Transverse colon (tissue), 4 donors: ENCODE measurements around the gene ARHGAP24. TPM values are rescaled to one million over a fixed set of nuclear protein-coding genes. Genes with fewer than 3 reads are reported as not detected.
"Not testable (repeated sequence)": the region's sequence is repeated elsewhere in the genome, so short reads cannot be mapped to it uniquely, and the experiment has no call there.

ENCODE experiments used
- DNase-seq: peaks from one replicate; pipeline ENCODE4 v3.0.0-alpha.2; 2019
- H3K27ac ChIP-seq, 4 donors: fragments of 200-600 bp; sonication (generic); 2 replicates each; pipeline ENCODE4 v1.5.1; 2016 to 2018; ENCODE audit warnings: inconsistent platforms in 4 of 4
- H3K27me3 ChIP-seq: fragments of 200-600 bp; sonication (generic); 2 replicates; pipeline ENCODE4 v1.5.1; 2017; ENCODE audit warnings: inconsistent platforms
- H3K36me3 ChIP-seq, 4 donors: fragments of 200-600 bp; sonication (generic); 2 replicates each; pipeline ENCODE4 v1.5.1; 2017 to 2019; ENCODE audit warnings: inconsistent platforms in 4 of 4
- H3K4me1 ChIP-seq, 4 donors: fragments of 200-600 bp; sonication (generic); 2 replicates each; pipeline ENCODE4 v1.5.1; 2017 to 2020; ENCODE audit warnings: inconsistent platforms in 4 of 4
- H3K4me3 ChIP-seq, 4 donors: fragments of 200-600 bp; sonication (generic); 1 replicate in 1 of 4; 2 replicates in 3 of 4; pipeline versions ENCODE4 v1.5.1 to v1.6.1; 2017 to 2019; ENCODE audit warnings: inconsistent platforms in 4 of 4
- H3K9me3 ChIP-seq, 2 donors: fragments of 200-600 bp; sonication (generic); 2 replicates each; pipeline ENCODE4 v1.5.1; 2017 to 2019; ENCODE audit warnings: inconsistent platforms in 2 of 2
- CTCF ChIP-seq, 5 experiments: fragments of 200-600 bp in 3 of 5; fragments of 450-650 bp in 2 of 5; sonication (generic) in 3 of 5; IDR thresholded peaks; 1 replicate in 2 of 5; 2 replicates in 3 of 5; pipeline ENCODE4 v1.5.1; 2016 to 2017; ENCODE audit warnings: antibody characterized with exemption in 5 of 5, inconsistent platforms in 3 of 5, mild to moderate bottlenecking in 2 of 5, moderate library complexity in 1 of 5
- EP300 ChIP-seq: sonication (generic); formaldehyde crosslinking; IDR thresholded peaks from one replicate; pipeline ENCODE4 v1.6.1; 2017; ENCODE audit warnings: antibody characterized with exemption, low read depth
- POLR2A ChIP-seq: fragments of 450-650 bp; IDR thresholded peaks from one replicate; pipeline ENCODE4 v1.6.1; 2016; ENCODE audit warnings: antibody characterized with exemption, mild to moderate bottlenecking, moderate library complexity
- POLR2AphosphoS5 ChIP-seq, 3 donors: sonication (generic); formaldehyde crosslinking; IDR thresholded peaks; one replicate each; pipeline ENCODE4 v1.6.1; 2016; ENCODE audit warnings: antibody characterized with exemption in 3 of 3
- WGBS, 2 donors: methylation state at CpG; one replicate each; pipeline ENCODE4 v1.1.5; 2018; ENCODE audit warnings: low coverage in 1 of 2; 5-methylcytosine and 5-hydroxymethylcytosine counted together
- in situ Hi-C, 4 donors: fragments of 200-750 bp; cut with MboI; loops; one replicate each; pipeline versions ENCODE4 v1.15.0 to v1.15.1; 2017; ENCODE audit warnings: low sequenced_read_pairs in 3 of 4, low pct_ligation_motif_present in 1 of 4, low pct_unique_long_range_greater_than_20kb in 1 of 4
- intact Hi-C: fragments of 100-400 bp; cut with DNase I; formaldehyde crosslinking; loops from one replicate; pipeline ENCODE4 v1.15.1; 2023; ENCODE audit warnings: low total_unique reads
- total RNA-seq, 4 donors: library from RNA; depleted of rRNA; stranded (reverse); fragments of >200 nt; gene quantifications; one replicate each; pipeline ENCODE4 v1.1.0, GENCODE V29; 2016

Gene ARHGAP24
- total RNA-seq, 4 donors from 2014 or later = 4.2 to 32.0 (median 12.6) TPM

GRCh38 chr4:86014599-86014998 lies 539.6 kb downstream of the ARHGAP24 start:
- TF ChIP-seq CTCF (IDR thresholded peaks at IDR 0.05) (no peak), POLR2A (no peak), EP300 (no peak), POLR2AphosphoS5 (IDR thresholded peaks at IDR 0.05) (no peak)
- no peak for DNase-seq
- H3K4me1 ChIP-seq = no peaks in the 10 kb centered on the region
- WGBS, 2 donors = 61 to 74% methylated on average over 3 to 5 of the region's 5 CpGs
- H3K27ac ChIP-seq = no peak overlapping the region
- H3K4me3 ChIP-seq = no peak overlapping the region
- no peaks in the 10 kb centered on the region for H3K9me3 ChIP-seq
- in situ Hi-C loops (no loop called here), intact Hi-C loops (no loop called here)
- no peaks in the 10 kb centered on the region for H3K27me3 ChIP-seq
- H3K36me3 ChIP-seq = no peaks in the 10 kb centered on the region

- no peaks in the 10 kb centered on the region for H3K9me3 ChIP-seq
- no peak for DNase-seq
- 70 to 91% methylated on average over 1 to 2 of the region's 2 CpGs for WGBS, 2 donors
- in situ Hi-C loops = no loop called here
- intact Hi-C loops = no loop called here
- TF ChIP-seq POLR2A (no peak), POLR2AphosphoS5 (IDR thresholded peaks at IDR 0.05) (no peak), EP300 (no peak), CTCF (IDR thresholded peaks at IDR 0.05) (no peak)
- H3K27me3 ChIP-seq = no peaks in the 10 kb centered on the region
- no peaks in the 10 kb centered on the region for H3K36me3 ChIP-seq
- H3K27ac ChIP-seq = no peak overlapping the region
- H3K4me3 ChIP-seq = no peak overlapping the region
- no peaks in the 10 kb centered on the region for H3K4me1 ChIP-seq
Observed at GRCh38 chr4:86015412-86016350, 540.7 kb downstream of the ARHGAP24 start.

- no peak overlapping the region for H3K4me3 ChIP-seq
- no peaks in the 10 kb centered on the region for H3K36me3 ChIP-seq
- DNase-seq = no peak
- intact Hi-C loops = no loop called here
- H3K4me1 ChIP-seq = no peaks in the 10 kb centered on the region
- WGBS, 2 donors = 89 to 100% methylated on average over 1 of the region's 1 CpG
- H3K27me3 ChIP-seq = no peaks in the 10 kb centered on the region
- in situ Hi-C loops = no loop called here
- no peaks in the 10 kb centered on the region for H3K9me3 ChIP-seq
- H3K27ac ChIP-seq = no peak overlapping the region
- TF ChIP-seq EP300 (no peak), POLR2AphosphoS5 (IDR thresholded peaks at IDR 0.05) (no peak), POLR2A (no peak), CTCF (IDR thresholded peaks at IDR 0.05) (no peak)
Observed at GRCh38 chr4:86019362-86019761, 544.4 kb downstream of the ARHGAP24 start.

DNA sequence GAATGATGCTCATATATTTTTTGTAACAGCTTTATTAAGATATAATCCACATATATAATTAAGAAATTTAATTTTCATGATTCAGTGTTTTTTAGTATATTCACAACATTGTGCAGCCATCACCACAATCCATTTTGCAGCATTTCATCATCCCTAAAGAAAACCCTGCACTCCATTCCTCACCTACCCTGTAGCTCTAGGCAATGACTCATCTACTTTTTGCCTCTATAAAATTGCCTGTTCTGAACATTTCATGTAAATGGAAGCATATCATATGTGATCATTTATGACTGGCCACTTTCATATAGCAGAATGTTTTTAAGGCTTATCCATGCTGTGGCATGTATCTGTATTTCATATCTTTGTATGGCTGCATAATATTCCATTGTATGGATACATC lies 545.0 kb downstream of the ARHGAP24 start:
- intact Hi-C loops (no loop called here), in situ Hi-C loops (no loop called here)
- H3K27me3 ChIP-seq = no peaks in the 10 kb centered on the region
- H3K4me1 ChIP-seq = no peaks in the 10 kb centered on the region
- no peak overlapping the region for H3K27ac ChIP-seq
- H3K9me3 ChIP-seq = no peaks in the 10 kb centered on the region
- no peak for DNase-seq
- H3K36me3 ChIP-seq = no peaks in the 10 kb centered on the region
- TF ChIP-seq POLR2A = no peak
- TF ChIP-seq EP300 = no peak
- no peak for TF ChIP-seq CTCF (IDR thresholded peaks at IDR 0.05)
- TF ChIP-seq POLR2AphosphoS5 (IDR thresholded peaks at IDR 0.05) = no peak
- no peak overlapping the region for H3K4me3 ChIP-seq

- WGBS, 2 donors = 97% methylated on average over 17 of the region's 24 CpGs; no CpG with 5 or more reads in 1 of the 2 donors
- H3K4me3 ChIP-seq, H3K9me3 ChIP-seq, H3K27ac ChIP-seq, in situ Hi-C loops, H3K4me1 ChIP-seq, H3K27me3 ChIP-seq, intact Hi-C loops, H3K36me3 ChIP-seq, DNase-seq: not testable (repeated sequence)
Observed at GRCh38 chr4:86021671-86022070, 546.7 kb downstream of the ARHGAP24 start.
